Liver (tissue), 9 donors: ENCODE data around the gene ECSCR. TPM values are rescaled to one million over a fixed set of nuclear protein-coding genes. Genes with fewer than 3 reads are reported as not detected.

ENCODE experiments used
- DNase-seq: peaks from one replicate; pipeline ENCODE4 v3.0.0-alpha.2; 2017; ENCODE audit warnings: low spot score
- H3K27ac ChIP-seq, 2 donors: one replicate each; pipeline ENCODE4 v1.7.0; 2013; ENCODE audit warnings: inconsistent platforms in 2 of 2, low read length in 2 of 2, control low read depth in 1 of 2, low read depth in 1 of 2, mild to moderate bottlenecking in 1 of 2
- H3K27me3 ChIP-seq, 4 donors: one replicate each; pipeline versions ENCODE4 v1.6.1 to v1.7.0; 2013; ENCODE audit warnings: low read length in 3 of 4, inconsistent platforms in 1 of 4, mild to moderate bottlenecking in 1 of 4, moderate library complexity in 1 of 4; ENCODE audit not compliant: control insufficient read depth in 4 of 4, insufficient read depth in 4 of 4
- H3K36me3 ChIP-seq, 4 donors: one replicate each; pipeline versions ENCODE4 v1.6.1 to v1.7.0; 2013; ENCODE audit warnings: low read length in 3 of 4, mild to moderate bottlenecking in 3 of 4, low read depth in 1 of 4, moderate library complexity in 1 of 4; ENCODE audit not compliant: control insufficient read depth in 4 of 4, insufficient read depth in 3 of 4
- H3K4me1 ChIP-seq, 4 donors: one replicate each; pipeline versions ENCODE4 v1.6.1 to v1.7.0; 2013; ENCODE audit warnings: low read length in 3 of 4, mild to moderate bottlenecking in 3 of 4, moderate library complexity in 1 of 4; ENCODE audit not compliant: control insufficient read depth in 4 of 4, insufficient read depth in 4 of 4
- H3K4me3 ChIP-seq, 3 donors: one replicate each; pipeline versions ENCODE4 v1.6.1 to v1.7.0; 2013; ENCODE audit warnings: low read length in 3 of 3, control low read depth in 1 of 3, low read depth in 1 of 3, mild to moderate bottlenecking in 1 of 3
- H3K9ac ChIP-seq, 2 donors: one replicate each; pipeline ENCODE4 v1.7.0; 2013; ENCODE audit warnings: low read length in 2 of 2, mild to moderate bottlenecking in 2 of 2, moderate library complexity in 2 of 2, control low read depth in 1 of 2, low read depth in 1 of 2
- H3K9me3 ChIP-seq, 4 donors: one replicate each; pipeline versions ENCODE4 v1.6.1 to v1.7.0; 2013; ENCODE audit warnings: low read length in 3 of 4; ENCODE audit not compliant: control insufficient read depth in 4 of 4
- EGR1 ChIP-seq, 2 donors: IDR thresholded peaks; 2 replicates each; pipeline ENCODE4 v1.6.1; 2016 to 2018; ENCODE audit warnings: antibody characterized with exemption in 2 of 2, low read depth in 2 of 2
- FOXA1 ChIP-seq: IDR thresholded peaks from 2 replicates; pipeline ENCODE4 v1.6.1; 2016; ENCODE audit warnings: antibody characterized with exemption
- FOXA2 ChIP-seq: IDR thresholded peaks from 2 replicates; pipeline ENCODE4 v1.6.1; 2016; ENCODE audit warnings: antibody characterized with exemption
- GABPA ChIP-seq, 2 donors: IDR thresholded peaks in 1 of 2; conservative IDR thresholded peaks in 1 of 2; 2 replicates each; pipeline ENCODE4 v1.6.1; 2016; ENCODE audit warnings: antibody characterized with exemption in 2 of 2, mild to moderate bottlenecking in 1 of 2, moderate library complexity in 1 of 2
- HNF4A ChIP-seq, 2 donors: conservative IDR thresholded peaks; 2 replicates each; pipeline ENCODE4 v1.6.1; 2016; ENCODE audit warnings: antibody characterized with exemption in 2 of 2, mild to moderate bottlenecking in 2 of 2
- HNF4G ChIP-seq: IDR thresholded peaks from 2 replicates; pipeline ENCODE4 v1.6.1; 2016; ENCODE audit warnings: antibody characterized with exemption
- JUND ChIP-seq, 2 donors: IDR thresholded peaks; 2 replicates each; pipeline ENCODE4 v1.6.1; 2016; ENCODE audit warnings: antibody characterized with exemption in 2 of 2
- NR2F2 ChIP-seq: IDR thresholded peaks from 2 replicates; pipeline ENCODE4 v1.6.1; 2016; ENCODE audit warnings: antibody characterized with exemption
- RAD21 ChIP-seq, 2 donors: IDR thresholded peaks; 2 replicates each; pipeline ENCODE4 v1.6.1; 2016; ENCODE audit warnings: antibody characterized with exemption in 2 of 2, mild to moderate bottlenecking in 2 of 2
- SP1 ChIP-seq: IDR thresholded peaks from 2 replicates; pipeline ENCODE4 v1.6.1; 2018; ENCODE audit warnings: antibody characterized with exemption, mild to moderate bottlenecking
- TAF1 ChIP-seq: conservative IDR thresholded peaks from 2 replicates; pipeline ENCODE4 v1.6.1; 2016; ENCODE audit warnings: antibody characterized with exemption, mild to moderate bottlenecking
- YY1 ChIP-seq: IDR thresholded peaks from 2 replicates; pipeline ENCODE4 v1.6.1; 2016; ENCODE audit warnings: antibody characterized with exemption, mild to moderate bottlenecking
- WGBS: extraction: QIAGEN DNeasy Blood & Tissue Kit; methylation state at CpG from one replicate; pipeline ENCODE4 v1.1.7; 2013; 5-methylcytosine and 5-hydroxymethylcytosine counted together
- polyA plus RNA-seq, 2 donors: library from polyadenylated mRNA; stranded (reverse) in 1 of 2; unstranded in 1 of 2; fragments of 200-250 nt in 1 of 2; fragments of >200 nt in 1 of 2; fragmentation: Nextera tagmentation in 1 of 2; extraction: Ambion mirVana in 1 of 2; gene quantifications; one replicate each; pipeline versions ENCODE4 v1.2.1 to v1.2.3, GENCODE V29; 2013 to 2015
- total RNA-seq, 2 donors: library from RNA; depleted of rRNA; stranded (reverse); fragments of >200 nt; gene quantifications; one replicate each; pipeline ENCODE4 v1.2.3, GENCODE V29; 2014
- TF ChIP-seq, protein P1 (sequence below): IDR thresholded peaks from 2 replicates; pipeline ENCODE4 v1.6.1; 2016; ENCODE audit warnings: antibody characterized with exemption
- TF ChIP-seq, protein P2 (sequence below): IDR thresholded peaks from 2 replicates; pipeline ENCODE4 v1.6.1; 2016; ENCODE audit warnings: antibody characterized with exemption, mild to moderate bottlenecking
- TF ChIP-seq, protein P3 (sequence below): fragments of 150-350 bp; IDR thresholded peaks from 2 replicates; pipeline ENCODE4 v1.5.1; 2017; ENCODE audit warnings: improper control_type of control experiment, low read depth, low read length; ENCODE audit not compliant: missing input control
- TF ChIP-seq, protein P4 (sequence below): IDR thresholded peaks from 2 replicates; pipeline ENCODE4 v1.6.1; 2016; ENCODE audit warnings: antibody characterized with exemption
- TF ChIP-seq, protein P5 (sequence below): IDR thresholded peaks from 2 replicates; pipeline ENCODE4 v1.6.1; 2016; ENCODE audit warnings: antibody characterized with exemption
- donor health status: healthy.
- donor health status: healthy.
- donor health status: healthy.
- donor health status: healthy.
- donor health status: healthy.

The ECSCR gene
- total and polyA plus RNA-seq, 4 donors: 3.2 to 4.9 (median 3.5) TPM

DNA sequence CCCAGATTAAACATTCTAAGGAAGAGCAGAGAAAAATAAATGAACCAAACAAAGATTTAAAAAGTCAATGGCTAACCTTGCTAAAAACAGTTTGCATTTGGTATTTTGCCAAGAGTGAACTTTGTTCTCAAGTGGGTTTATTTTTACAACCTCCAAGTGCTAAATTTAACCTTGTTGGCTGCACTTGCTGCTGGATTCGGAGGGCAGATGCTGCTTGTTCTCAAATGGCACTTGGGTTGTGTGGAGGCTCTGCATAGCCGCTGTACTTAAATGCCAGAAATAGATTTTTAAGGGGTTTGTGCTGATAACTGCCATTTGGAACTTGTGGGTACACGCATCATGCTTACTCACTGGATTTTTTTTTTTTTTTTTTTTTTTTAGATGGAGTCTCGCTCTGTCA, 45.3 kb downstream of the ECSCR start:
- Histone ChIP-seq H3K4me3 (no peak overlapping the region), H3K4me1 (peaks cover 0 to 3% (median 0%) of the 10 kb centered on the region in 4 donors), H3K9ac (no peak overlapping the region), H3K9me3 (no peaks in the 10 kb centered on the region), H3K27me3 (no peaks in the 10 kb centered on the region), H3K27ac (no peak overlapping the region), H3K36me3 (no peaks in the 10 kb centered on the region)
- DNase-seq: no peak
- TF ChIP-seq NR2F2 (peak; percentile 51), GABPA (IDR thresholded peaks at IDR 0.05 in 1 of 2, conservative IDR thresholded peaks at IDR 0.05 in 1 of 2) (no peak)
- 62% methylated on average over 4 of the region's 4 CpGs for WGBS

DNA sequence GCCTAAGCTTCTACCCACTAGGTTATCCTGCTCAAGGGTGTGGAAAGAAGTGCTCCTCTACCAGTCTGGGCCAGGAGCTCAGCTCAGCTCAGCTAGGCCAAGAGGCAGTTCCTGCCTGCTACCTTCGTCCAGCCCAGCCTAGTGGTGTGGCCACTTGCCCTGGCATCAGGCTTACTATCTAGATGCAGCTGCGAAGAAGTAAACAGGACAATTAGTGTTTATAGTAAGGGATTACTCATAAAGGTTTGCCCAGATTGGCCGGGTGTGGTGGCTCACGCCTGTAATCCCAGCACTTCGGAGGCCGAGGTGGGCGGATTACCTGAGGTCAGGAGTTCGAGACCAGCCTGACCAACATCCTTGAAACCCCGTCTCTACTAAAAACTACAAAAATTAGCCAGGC, 45.9 kb downstream of the ECSCR start:
- Histone ChIP-seq H3K27me3 (no peaks in the 10 kb centered on the region), H3K4me1 (peaks cover 0 to 3% (median 0%) of the 10 kb centered on the region in 4 donors), H3K36me3 (no peaks in the 10 kb centered on the region), H3K4me3 (no peak overlapping the region), H3K27ac (no peak overlapping the region), H3K9me3 (no peaks in the 10 kb centered on the region), H3K9ac (no peak overlapping the region)
- DNase-seq: no peak
- no peak for TF ChIP-seq HNF4A (conservative IDR thresholded peaks at IDR 0.05)
- no peak for TF ChIP-seq FOXA2
- no peak for TF ChIP-seq TAF1
- no peak for TF ChIP-seq GABPA (IDR thresholded peaks at IDR 0.05 in 1 of 2, conservative IDR thresholded peaks at IDR 0.05 in 1 of 2)
- 84% methylated on average over 9 of the region's 9 CpGs for WGBS

DNA sequence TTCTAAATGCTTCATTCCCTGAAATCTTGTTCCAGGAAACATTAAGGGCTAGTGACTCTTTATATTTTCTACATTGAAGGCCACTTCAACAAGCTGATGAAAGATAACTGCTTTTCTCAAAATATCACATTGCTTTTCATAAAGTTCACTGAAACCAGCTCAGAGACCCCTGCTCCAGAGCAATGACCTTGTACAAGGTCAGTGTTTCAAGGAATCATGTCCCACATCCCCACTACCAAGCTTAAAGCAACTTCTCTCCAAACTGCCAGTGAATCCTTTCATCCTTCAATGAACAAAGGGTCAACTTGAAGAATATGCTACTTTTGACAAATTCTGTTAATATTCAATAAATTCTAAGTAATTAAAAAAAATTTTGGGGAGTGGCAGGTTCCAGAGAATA, 46.7 kb downstream of the ECSCR start:
- H3K27ac ChIP-seq: no peak overlapping the region
- no peak for DNase-seq
- peaks cover 0 to 3% (median 0%) of the 10 kb centered on the region in 4 donors for H3K4me1 ChIP-seq
- no peaks in the 10 kb centered on the region for H3K36me3 ChIP-seq
- H3K9ac ChIP-seq: no peak overlapping the region
- no peak overlapping the region for H3K4me3 ChIP-seq
- H3K9me3 ChIP-seq: no peaks in the 10 kb centered on the region
- H3K27me3 ChIP-seq: no peaks in the 10 kb centered on the region
- TF ChIP-seq TAF1 (no peak), HNF4A (conservative IDR thresholded peaks at IDR 0.05) (no peak), SP1 (no peak), GABPA (IDR thresholded peaks at IDR 0.05 in 1 of 2, conservative IDR thresholded peaks at IDR 0.05 in 1 of 2) (no peak), FOXA2 (no peak), RAD21 (IDR thresholded peaks at IDR 0.05) (no peak), JUND (IDR thresholded peaks at IDR 0.05) (no peak), YY1 (no peak), NR2F2 (no peak), EGR1 (IDR thresholded peaks at IDR 0.05; ENCODE audit: low read depth in 2 of 2) (no peak), FOXA1 (no peak), HNF4G (no peak)
- TF ChIP-seq, protein P1, sequence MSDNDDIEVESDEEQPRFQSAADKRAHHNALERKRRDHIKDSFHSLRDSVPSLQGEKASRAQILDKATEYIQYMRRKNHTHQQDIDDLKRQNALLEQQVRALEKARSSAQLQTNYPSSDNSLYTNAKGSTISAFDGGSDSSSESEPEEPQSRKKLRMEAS: no peak
- TF ChIP-seq, protein P2, sequence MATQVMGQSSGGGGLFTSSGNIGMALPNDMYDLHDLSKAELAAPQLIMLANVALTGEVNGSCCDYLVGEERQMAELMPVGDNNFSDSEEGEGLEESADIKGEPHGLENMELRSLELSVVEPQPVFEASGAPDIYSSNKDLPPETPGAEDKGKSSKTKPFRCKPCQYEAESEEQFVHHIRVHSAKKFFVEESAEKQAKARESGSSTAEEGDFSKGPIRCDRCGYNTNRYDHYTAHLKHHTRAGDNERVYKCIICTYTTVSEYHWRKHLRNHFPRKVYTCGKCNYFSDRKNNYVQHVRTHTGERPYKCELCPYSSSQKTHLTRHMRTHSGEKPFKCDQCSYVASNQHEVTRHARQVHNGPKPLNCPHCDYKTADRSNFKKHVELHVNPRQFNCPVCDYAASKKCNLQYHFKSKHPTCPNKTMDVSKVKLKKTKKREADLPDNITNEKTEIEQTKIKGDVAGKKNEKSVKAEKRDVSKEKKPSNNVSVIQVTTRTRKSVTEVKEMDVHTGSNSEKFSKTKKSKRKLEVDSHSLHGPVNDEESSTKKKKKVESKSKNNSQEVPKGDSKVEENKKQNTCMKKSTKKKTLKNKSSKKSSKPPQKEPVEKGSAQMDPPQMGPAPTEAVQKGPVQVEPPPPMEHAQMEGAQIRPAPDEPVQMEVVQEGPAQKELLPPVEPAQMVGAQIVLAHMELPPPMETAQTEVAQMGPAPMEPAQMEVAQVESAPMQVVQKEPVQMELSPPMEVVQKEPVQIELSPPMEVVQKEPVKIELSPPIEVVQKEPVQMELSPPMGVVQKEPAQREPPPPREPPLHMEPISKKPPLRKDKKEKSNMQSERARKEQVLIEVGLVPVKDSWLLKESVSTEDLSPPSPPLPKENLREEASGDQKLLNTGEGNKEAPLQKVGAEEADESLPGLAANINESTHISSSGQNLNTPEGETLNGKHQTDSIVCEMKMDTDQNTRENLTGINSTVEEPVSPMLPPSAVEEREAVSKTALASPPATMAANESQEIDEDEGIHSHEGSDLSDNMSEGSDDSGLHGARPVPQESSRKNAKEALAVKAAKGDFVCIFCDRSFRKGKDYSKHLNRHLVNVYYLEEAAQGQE: no peak
- TF ChIP-seq, protein P3, sequence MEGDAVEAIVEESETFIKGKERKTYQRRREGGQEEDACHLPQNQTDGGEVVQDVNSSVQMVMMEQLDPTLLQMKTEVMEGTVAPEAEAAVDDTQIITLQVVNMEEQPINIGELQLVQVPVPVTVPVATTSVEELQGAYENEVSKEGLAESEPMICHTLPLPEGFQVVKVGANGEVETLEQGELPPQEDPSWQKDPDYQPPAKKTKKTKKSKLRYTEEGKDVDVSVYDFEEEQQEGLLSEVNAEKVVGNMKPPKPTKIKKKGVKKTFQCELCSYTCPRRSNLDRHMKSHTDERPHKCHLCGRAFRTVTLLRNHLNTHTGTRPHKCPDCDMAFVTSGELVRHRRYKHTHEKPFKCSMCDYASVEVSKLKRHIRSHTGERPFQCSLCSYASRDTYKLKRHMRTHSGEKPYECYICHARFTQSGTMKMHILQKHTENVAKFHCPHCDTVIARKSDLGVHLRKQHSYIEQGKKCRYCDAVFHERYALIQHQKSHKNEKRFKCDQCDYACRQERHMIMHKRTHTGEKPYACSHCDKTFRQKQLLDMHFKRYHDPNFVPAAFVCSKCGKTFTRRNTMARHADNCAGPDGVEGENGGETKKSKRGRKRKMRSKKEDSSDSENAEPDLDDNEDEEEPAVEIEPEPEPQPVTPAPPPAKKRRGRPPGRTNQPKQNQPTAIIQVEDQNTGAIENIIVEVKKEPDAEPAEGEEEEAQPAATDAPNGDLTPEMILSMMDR: no peak
- TF ChIP-seq, protein P4, sequence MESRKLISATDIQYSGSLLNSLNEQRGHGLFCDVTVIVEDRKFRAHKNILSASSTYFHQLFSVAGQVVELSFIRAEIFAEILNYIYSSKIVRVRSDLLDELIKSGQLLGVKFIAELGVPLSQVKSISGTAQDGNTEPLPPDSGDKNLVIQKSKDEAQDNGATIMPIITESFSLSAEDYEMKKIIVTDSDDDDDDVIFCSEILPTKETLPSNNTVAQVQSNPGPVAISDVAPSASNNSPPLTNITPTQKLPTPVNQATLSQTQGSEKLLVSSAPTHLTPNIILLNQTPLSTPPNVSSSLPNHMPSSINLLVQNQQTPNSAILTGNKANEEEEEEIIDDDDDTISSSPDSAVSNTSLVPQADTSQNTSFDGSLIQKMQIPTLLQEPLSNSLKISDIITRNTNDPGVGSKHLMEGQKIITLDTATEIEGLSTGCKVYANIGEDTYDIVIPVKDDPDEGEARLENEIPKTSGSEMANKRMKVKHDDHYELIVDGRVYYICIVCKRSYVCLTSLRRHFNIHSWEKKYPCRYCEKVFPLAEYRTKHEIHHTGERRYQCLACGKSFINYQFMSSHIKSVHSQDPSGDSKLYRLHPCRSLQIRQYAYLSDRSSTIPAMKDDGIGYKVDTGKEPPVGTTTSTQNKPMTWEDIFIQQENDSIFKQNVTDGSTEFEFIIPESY: no peak
- TF ChIP-seq, protein P5, sequence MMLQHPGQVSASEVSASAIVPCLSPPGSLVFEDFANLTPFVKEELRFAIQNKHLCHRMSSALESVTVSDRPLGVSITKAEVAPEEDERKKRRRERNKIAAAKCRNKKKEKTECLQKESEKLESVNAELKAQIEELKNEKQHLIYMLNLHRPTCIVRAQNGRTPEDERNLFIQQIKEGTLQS: no peak
